Measurements from ENCODE around the gene SAMD11. TPM values are rescaled to one million over a fixed set of nuclear protein-coding genes. Genes with fewer than 3 reads are reported as not detected.

Gene SAMD11
- total RNA-seq, 1 donor from 2014 or later: 0.07 TPM

GRCh38 chr1:962381-963300 is 38.9 kb downstream of the SAMD11 start:
- no peak for DNase-seq (ENCODE audit: low read depth, low spot score)

GRCh38 chr1:963301-963651 is 39.6 kb downstream of the SAMD11 start:
- DNase-seq (ENCODE audit: low read depth, low spot score): no peak

- no peak for DNase-seq (ENCODE audit: low read depth, low spot score)
These were observed 40.2 kb downstream of the SAMD11 start for GRCh38 chr1:963746-964525.

- DNase-seq (ENCODE audit: low read depth, low spot score): no peak
These were observed 41.2 kb downstream of the SAMD11 start for GRCh38 chr1:964691-965525.

- DNase-seq (ENCODE audit: low read depth, low spot score): no peak
These were observed 41.9 kb downstream of the SAMD11 start for GRCh38 chr1:965526-966134.

- DNase-seq (ENCODE audit: low read depth, low spot score): no peak
These were observed 42.5 kb downstream of the SAMD11 start, which contains the start of gene PLEKHN1 for GRCh38 chr1:966135-966703. TSS of gene PLEKHN1 (plus strand) at chr1:966482. CDS start at chr1:966532, 50 bp downstream.

- no peak for DNase-seq (ENCODE audit: low read depth, low spot score)
These were observed 43.1 kb downstream of the SAMD11 start for GRCh38 chr1:966704-967300.

- DNase-seq (ENCODE audit: low read depth, low spot score): no peak
These were observed 44.0 kb downstream of the SAMD11 start for GRCh38 chr1:967466-968343.

GRCh38 chr1:969260-969855 is 45.6 kb downstream of the SAMD11 start:
- DNase-seq (ENCODE audit: low read depth, low spot score): no peak

- no peak for DNase-seq (ENCODE audit: low read depth, low spot score)
These were observed 46.7 kb downstream of the SAMD11 start for GRCh38 chr1:970242-970972.

- DNase-seq (ENCODE audit: low read depth, low spot score): no peak
These were observed 47.4 kb downstream of the SAMD11 start for GRCh38 chr1:970973-971730.

- no peak for DNase-seq (ENCODE audit: low read depth, low spot score)
These were observed 48.2 kb downstream of the SAMD11 start for GRCh38 chr1:971751-972506.

- DNase-seq (ENCODE audit: low read depth, low spot score): no peak
These were observed 49.2 kb downstream of the SAMD11 start for GRCh38 chr1:972726-973458.

GRCh38 chr1:973459-974292 is 50.0 kb downstream of the SAMD11 start:
- DNase-seq (ENCODE audit: low read depth, low spot score): no peak

- no peak for DNase-seq (ENCODE audit: low read depth, low spot score)
These were observed 50.5 kb downstream of the SAMD11 start for GRCh38 chr1:974293-974640.

Data from pulmonary artery endothelial cell (primary cell).